ENCODE measurements around the gene SLC16A12.
A peak's percentile ranks its signal among the peaks of the same experiment; 100 is the strongest.

SLC16A12 gene

GRCh38 chr10:89468191-89468965, 67.0 kb downstream of the SLC16A12 start:
- no peak overlapping the region for H2BK120ac ChIP-seq (ENCODE audit: low read depth, low read length)
- no peak overlapping the region for H2AFZ ChIP-seq (ENCODE audit: low read depth, low read length)
- no peak overlapping the region for H3K18ac ChIP-seq (ENCODE audit: low read depth in 1 of 2, low read length in 2 of 2)

GRCh38 chr10:89466599-89467035, 68.8 kb downstream of the SLC16A12 start:
- Histone ChIP-seq H3K14ac (ENCODE audit: low read length in 2 of 2) (no peak overlapping the region), H4K91ac (ENCODE audit: low read length) (no peak overlapping the region), H3K18ac (ENCODE audit: low read depth in 1 of 2, low read length in 2 of 2) (peak overlapping the region in 1 of 2 experiments; percentile 44), H3K4me1 (ENCODE audit: control insufficient read depth, insufficient read depth, low read depth, low read length) (peaks cover 2% of the 10 kb centered on the region), H2AK5ac (ENCODE audit: low read length, severe bottlenecking) (no peak overlapping the region), H2BK12ac (ENCODE audit: low read length in 2 of 2) (no peak overlapping the region), H3K4me2 (ENCODE audit: low read length, poor library complexity, severe bottlenecking) (peak overlapping the region; percentile 33), H4K8ac (ENCODE audit: low read length) (peak overlapping the region; percentile 19), H2BK120ac (ENCODE audit: low read depth, low read length) (no peak overlapping the region), H3K27me3 (ENCODE audit: control insufficient read depth in 1 of 2, insufficient read depth in 1 of 2, low read length in 2 of 2) (no peaks in the 10 kb centered on the region), H3K4ac (ENCODE audit: low read depth in 1 of 2, low read length in 2 of 2) (no peak overlapping the region), H3K4me3 (ENCODE audit: insufficient read depth in 1 of 2, low read depth in 1 of 2, low read length in 2 of 2) (no peak overlapping the region), H2BK5ac (ENCODE audit: low read depth, low read length, poor library complexity, severe bottlenecking) (no peak overlapping the region), H2BK15ac (ENCODE audit: low read depth, poor library complexity, severe bottlenecking) (no peak overlapping the region), H3K9me3 (ENCODE audit: control insufficient read depth, low read length) (no peaks in the 10 kb centered on the region), H3K79me1 (replicated peaks; ENCODE audit: low read length, poor library complexity, severe bottlenecking) (no peaks in the 10 kb centered on the region), H3K27ac (ENCODE audit: low read length, poor library complexity, severe bottlenecking) (no peak overlapping the region), H3K9ac (ENCODE audit: low read length) (no peak overlapping the region), H3K36me3 (ENCODE audit: control insufficient read depth in 1 of 2, insufficient read depth in 2 of 2, low read depth in 1 of 2, low read length in 2 of 2) (no peaks in the 10 kb centered on the region), H2AFZ (ENCODE audit: low read depth, low read length) (peak overlapping the region; percentile 55), H3K23ac (ENCODE audit: low read length in 2 of 2) (no peak overlapping the region)
- DNase-seq, result peak; percentile 57
- WGBS, result 4% methylated on average over 3 of the region's 3 CpGs

More at GRCh38 chr10:89468191-89468965, 67.0 kb downstream of the SLC16A12 start:
- Histone ChIP-seq H3K4me3 (ENCODE audit: insufficient read depth in 1 of 2, low read depth in 1 of 2, low read length in 2 of 2) (no peak overlapping the region), H3K27me3 (ENCODE audit: control insufficient read depth in 1 of 2, insufficient read depth in 1 of 2, low read length in 2 of 2) (no peaks in the 10 kb centered on the region), H3K14ac (ENCODE audit: low read length in 2 of 2) (no peak overlapping the region), H3K79me1 (replicated peaks; ENCODE audit: low read length, poor library complexity, severe bottlenecking) (no peaks in the 10 kb centered on the region), H3K9ac (ENCODE audit: low read length) (no peak overlapping the region), H2BK5ac (ENCODE audit: low read depth, low read length, poor library complexity, severe bottlenecking) (no peak overlapping the region), H2AK5ac (ENCODE audit: low read length, severe bottlenecking) (no peak overlapping the region), H4K8ac (ENCODE audit: low read length) (no peak overlapping the region), H3K4ac (ENCODE audit: low read depth in 1 of 2, low read length in 2 of 2) (no peak overlapping the region), H3K36me3 (ENCODE audit: control insufficient read depth in 1 of 2, insufficient read depth in 2 of 2, low read depth in 1 of 2, low read length in 2 of 2) (no peaks in the 10 kb centered on the region), H3K27ac (ENCODE audit: low read length, poor library complexity, severe bottlenecking) (no peak overlapping the region), H3K23ac (ENCODE audit: low read length in 2 of 2) (no peak overlapping the region), H2BK12ac (ENCODE audit: low read length in 2 of 2) (peak overlapping the region in 1 of 2 experiments; percentile 21), H3K9me3 (ENCODE audit: control insufficient read depth, low read length) (no peaks in the 10 kb centered on the region), H3K4me1 (ENCODE audit: control insufficient read depth, insufficient read depth, low read depth, low read length) (peaks cover 2% of the 10 kb centered on the region), H3K4me2 (ENCODE audit: low read length, poor library complexity, severe bottlenecking) (no peak overlapping the region), H2BK15ac (ENCODE audit: low read depth, poor library complexity, severe bottlenecking) (no peak overlapping the region), H4K91ac (ENCODE audit: low read length) (no peak overlapping the region)
- no peak for DNase-seq
- WGBS, result 95% methylated on average over 6 of the region's 9 CpGs

- no peak overlapping the region for H3K18ac ChIP-seq (ENCODE audit: low read depth in 1 of 2, low read length in 2 of 2)
- H3K23ac ChIP-seq (ENCODE audit: low read length in 2 of 2), result no peak overlapping the region
- no peaks in the 10 kb centered on the region for H3K27me3 ChIP-seq (ENCODE audit: control insufficient read depth in 1 of 2, insufficient read depth in 1 of 2, low read length in 2 of 2)
- H3K27ac ChIP-seq (ENCODE audit: low read length, poor library complexity, severe bottlenecking), result no peak overlapping the region
- no peak overlapping the region for H2AK5ac ChIP-seq (ENCODE audit: low read length, severe bottlenecking)
- H3K4me2 ChIP-seq (ENCODE audit: low read length, poor library complexity, severe bottlenecking), result no peak overlapping the region
- no peaks in the 10 kb centered on the region for H3K79me1 ChIP-seq (replicated peaks; ENCODE audit: low read length, poor library complexity, severe bottlenecking)
- no peak for DNase-seq
- no CpG with 5 or more reads among the region's 2 CpGs for WGBS
- H2BK12ac ChIP-seq (ENCODE audit: low read length in 2 of 2), result no peak overlapping the region
- no peak overlapping the region for H2AFZ ChIP-seq (ENCODE audit: low read depth, low read length)
- H3K14ac ChIP-seq (ENCODE audit: low read length in 2 of 2), result no peak overlapping the region
- no peak overlapping the region for H3K9ac ChIP-seq (ENCODE audit: low read length)
- no peaks in the 10 kb centered on the region for H3K36me3 ChIP-seq (ENCODE audit: control insufficient read depth in 1 of 2, insufficient read depth in 2 of 2, low read depth in 1 of 2, low read length in 2 of 2)
- H2BK5ac ChIP-seq (ENCODE audit: low read depth, low read length, poor library complexity, severe bottlenecking), result no peak overlapping the region
- no peak overlapping the region for H4K91ac ChIP-seq (ENCODE audit: low read length)
- no peak overlapping the region for H3K4ac ChIP-seq (ENCODE audit: low read depth in 1 of 2, low read length in 2 of 2)
- no peak overlapping the region for H2BK120ac ChIP-seq (ENCODE audit: low read depth, low read length)
- peaks cover 2% of the 10 kb centered on the region for H3K4me1 ChIP-seq (ENCODE audit: control insufficient read depth, insufficient read depth, low read depth, low read length)
- H4K8ac ChIP-seq (ENCODE audit: low read length), result no peak overlapping the region
- no peaks in the 10 kb centered on the region for H3K9me3 ChIP-seq (ENCODE audit: control insufficient read depth, low read length)
- H3K4me3 ChIP-seq (ENCODE audit: insufficient read depth in 1 of 2, low read depth in 1 of 2, low read length in 2 of 2), result no peak overlapping the region
- no peak overlapping the region for H2BK15ac ChIP-seq (ENCODE audit: low read depth, poor library complexity, severe bottlenecking)
These were observed 70.2 kb downstream of the SLC16A12 start for GRCh38 chr10:89465196-89465595.

- H2AFZ ChIP-seq (ENCODE audit: low read depth, low read length), result no peak overlapping the region
- H3K4me2 ChIP-seq (ENCODE audit: low read length, poor library complexity, severe bottlenecking), result no peak overlapping the region
- H3K27me3 ChIP-seq (ENCODE audit: control insufficient read depth in 1 of 2, insufficient read depth in 1 of 2, low read length in 2 of 2), result no peaks in the 10 kb centered on the region
- no peaks in the 10 kb centered on the region for H3K79me1 ChIP-seq (replicated peaks; ENCODE audit: low read length, poor library complexity, severe bottlenecking)
- peaks cover 2% of the 10 kb centered on the region for H3K4me1 ChIP-seq (ENCODE audit: control insufficient read depth, insufficient read depth, low read depth, low read length)
- H2BK120ac ChIP-seq (ENCODE audit: low read depth, low read length), result no peak overlapping the region
- DNase-seq, result no peak
- H3K4me3 ChIP-seq (ENCODE audit: insufficient read depth in 1 of 2, low read depth in 1 of 2, low read length in 2 of 2), result no peak overlapping the region
- WGBS, result 93% methylated on average over 4 of the region's 6 CpGs
- H3K18ac ChIP-seq (ENCODE audit: low read depth in 1 of 2, low read length in 2 of 2), result peak overlapping the region in 1 of 2 experiments; percentile 0
- H3K27ac ChIP-seq (ENCODE audit: low read length, poor library complexity, severe bottlenecking), result no peak overlapping the region
- no peak overlapping the region for H3K23ac ChIP-seq (ENCODE audit: low read length in 2 of 2)
- no peak overlapping the region for H2BK12ac ChIP-seq (ENCODE audit: low read length in 2 of 2)
- no peak overlapping the region for H2AK5ac ChIP-seq (ENCODE audit: low read length, severe bottlenecking)
- no peaks in the 10 kb centered on the region for H3K9me3 ChIP-seq (ENCODE audit: control insufficient read depth, low read length)
- H4K8ac ChIP-seq (ENCODE audit: low read length), result no peak overlapping the region
- no peak overlapping the region for H2BK15ac ChIP-seq (ENCODE audit: low read depth, poor library complexity, severe bottlenecking)
- no peaks in the 10 kb centered on the region for H3K36me3 ChIP-seq (ENCODE audit: control insufficient read depth in 1 of 2, insufficient read depth in 2 of 2, low read depth in 1 of 2, low read length in 2 of 2)
- H3K4ac ChIP-seq (ENCODE audit: low read depth in 1 of 2, low read length in 2 of 2), result no peak overlapping the region
- no peak overlapping the region for H4K91ac ChIP-seq (ENCODE audit: low read length)
- no peak overlapping the region for H3K14ac ChIP-seq (ENCODE audit: low read length in 2 of 2)
- no peak overlapping the region for H3K9ac ChIP-seq (ENCODE audit: low read length)
- no peak overlapping the region for H2BK5ac ChIP-seq (ENCODE audit: low read depth, low read length, poor library complexity, severe bottlenecking)
These were observed 71.4 kb downstream of the SLC16A12 start for GRCh38 chr10:89463846-89464537.

All from mesenchymal stem cell (in vitro differentiated cells and primary cell).